T-helper 22 cell (primary cell): ENCODE measurements around the gene SERPINA1.

Experiments used
- DNase-seq: peaks from one replicate; pipeline ENCODE4 v3.0.0-alpha.2; 2020; ENCODE audit warnings: low read depth

SERPINA1 gene

DNA sequence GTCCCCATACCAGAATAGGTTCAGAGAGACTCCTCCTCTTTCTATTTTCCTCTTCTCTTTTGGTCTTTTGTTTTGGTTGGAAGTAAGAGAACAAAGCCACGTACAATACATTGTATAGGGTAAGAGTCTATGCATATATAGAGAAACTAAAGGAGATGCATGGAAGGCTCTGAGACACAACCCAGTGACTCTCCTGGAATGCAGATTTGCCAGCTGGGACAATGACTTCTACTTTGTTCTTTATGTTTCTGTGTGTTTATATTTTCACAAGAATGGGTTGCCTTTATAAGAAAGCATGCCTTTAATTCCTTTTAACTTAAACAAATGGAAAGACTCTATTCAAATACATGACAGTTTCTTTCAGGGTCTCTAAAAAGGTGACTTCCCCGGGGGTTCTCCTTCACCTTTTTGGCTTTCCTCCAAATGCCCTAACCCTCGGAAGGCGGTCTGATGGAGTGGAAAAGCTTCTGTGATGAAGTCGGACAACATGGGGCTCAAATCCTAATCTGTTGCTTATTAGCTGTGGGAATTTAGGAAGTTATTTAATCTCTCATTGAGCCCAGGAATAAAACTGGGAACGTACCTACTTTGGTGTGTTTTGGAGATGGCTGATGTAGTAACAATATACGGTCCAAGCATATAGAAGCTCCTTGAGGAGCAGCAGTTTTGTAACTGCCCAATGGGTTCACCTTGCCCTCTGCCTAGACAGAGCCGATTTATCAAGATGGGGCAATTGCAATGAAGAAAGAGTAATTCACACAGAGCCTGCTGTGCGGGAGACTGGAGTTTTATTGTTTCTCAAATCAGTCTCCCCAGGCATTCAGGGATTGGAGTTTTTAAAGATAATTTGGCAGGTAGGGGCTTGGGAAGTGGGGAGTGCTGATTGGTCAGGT lies 9.1 kb upstream of the SERPINA1 start:
- DNase-seq: no peak

DNA sequence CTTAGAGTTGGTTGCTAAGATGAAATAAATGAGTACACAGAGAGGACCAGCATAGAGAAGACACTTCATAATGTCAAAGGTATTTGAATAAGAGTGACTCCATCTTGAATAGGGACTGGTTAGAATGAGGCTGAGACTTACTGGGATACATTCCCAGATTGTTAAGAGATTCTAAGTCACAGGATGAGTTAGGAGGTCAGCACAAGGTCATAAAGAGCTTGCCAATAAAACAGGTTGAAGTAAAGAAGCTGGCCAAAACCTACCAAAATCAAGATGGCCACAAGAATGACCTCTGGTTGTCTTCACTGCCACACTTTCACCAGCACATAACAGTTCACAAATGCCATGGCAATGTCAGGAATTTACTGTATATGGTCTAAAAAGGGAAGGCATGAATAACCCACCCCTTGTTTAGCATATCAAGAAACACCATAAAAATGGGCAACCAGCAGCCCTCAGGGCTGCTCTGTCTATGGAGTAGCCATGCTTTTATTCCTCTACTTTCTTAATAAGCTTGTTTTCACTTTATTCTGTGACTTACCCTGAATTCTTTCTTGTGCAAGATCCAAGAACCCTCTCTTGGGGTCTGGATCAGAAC lies 8.3 kb upstream of the SERPINA1 start:
- no peak for DNase-seq

DNA sequence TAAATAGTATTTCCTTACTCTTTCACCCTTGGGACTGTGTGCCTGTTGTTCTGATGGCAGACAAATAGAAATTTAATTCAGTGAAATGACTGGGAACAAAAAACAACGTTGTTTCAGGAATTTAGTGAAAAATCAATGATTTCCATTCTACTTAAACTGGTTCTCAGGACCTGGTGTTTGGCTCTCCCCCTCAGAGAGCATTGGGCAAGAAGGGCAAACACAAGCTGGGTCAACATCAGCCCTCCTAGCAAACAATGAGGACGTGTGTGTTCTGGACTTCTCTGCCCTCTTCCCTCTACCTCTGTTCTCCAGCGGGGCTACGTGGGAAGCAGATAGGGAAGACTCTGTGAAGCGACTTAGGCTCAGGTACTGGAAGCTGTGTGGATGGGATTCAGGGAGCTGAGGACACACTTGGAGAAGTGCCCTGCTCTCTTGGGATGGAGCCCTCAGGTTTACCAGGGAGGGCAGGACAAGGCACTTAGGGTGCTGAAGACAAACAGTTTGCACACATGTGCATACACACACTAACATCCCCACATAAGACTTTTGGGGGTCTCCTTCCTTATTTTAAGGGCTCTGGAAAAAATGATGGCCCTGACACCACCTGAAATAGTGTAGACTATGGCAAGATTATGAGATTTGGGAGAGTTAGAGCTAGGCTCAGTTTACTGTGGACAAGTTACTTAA lies 7.6 kb upstream of the SERPINA1 start:
- DNase-seq: no peak

DNA sequence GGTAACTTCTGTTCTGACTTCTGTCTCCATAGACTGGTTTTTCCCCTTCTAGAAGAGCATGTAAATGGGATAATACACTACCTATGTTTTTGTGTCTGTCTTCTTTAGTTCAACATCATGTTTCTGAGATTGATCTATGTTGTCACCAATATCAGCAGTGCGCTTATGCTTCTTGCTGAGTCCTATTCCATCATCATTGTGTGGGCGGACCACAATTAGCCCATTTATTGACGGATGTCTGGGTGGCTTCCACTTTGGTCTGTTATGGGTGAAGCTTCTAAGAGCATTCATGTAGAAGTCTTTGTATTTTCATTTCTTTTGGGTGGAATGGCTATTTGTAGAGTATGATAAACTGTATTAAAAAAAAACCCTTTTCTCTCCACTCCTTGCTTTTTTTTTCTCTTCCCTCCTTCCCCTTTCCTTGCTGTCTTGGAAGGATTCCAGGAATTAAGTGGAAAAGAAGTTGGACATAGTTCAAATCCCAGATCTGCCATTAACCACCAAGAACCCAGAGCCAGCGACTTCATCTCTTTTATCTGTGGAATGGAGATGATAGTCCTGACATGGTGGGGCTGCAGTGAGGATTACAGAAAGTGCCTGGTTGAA lies 7.0 kb upstream of the SERPINA1 start:
- DNase-seq: no peak

DNA sequence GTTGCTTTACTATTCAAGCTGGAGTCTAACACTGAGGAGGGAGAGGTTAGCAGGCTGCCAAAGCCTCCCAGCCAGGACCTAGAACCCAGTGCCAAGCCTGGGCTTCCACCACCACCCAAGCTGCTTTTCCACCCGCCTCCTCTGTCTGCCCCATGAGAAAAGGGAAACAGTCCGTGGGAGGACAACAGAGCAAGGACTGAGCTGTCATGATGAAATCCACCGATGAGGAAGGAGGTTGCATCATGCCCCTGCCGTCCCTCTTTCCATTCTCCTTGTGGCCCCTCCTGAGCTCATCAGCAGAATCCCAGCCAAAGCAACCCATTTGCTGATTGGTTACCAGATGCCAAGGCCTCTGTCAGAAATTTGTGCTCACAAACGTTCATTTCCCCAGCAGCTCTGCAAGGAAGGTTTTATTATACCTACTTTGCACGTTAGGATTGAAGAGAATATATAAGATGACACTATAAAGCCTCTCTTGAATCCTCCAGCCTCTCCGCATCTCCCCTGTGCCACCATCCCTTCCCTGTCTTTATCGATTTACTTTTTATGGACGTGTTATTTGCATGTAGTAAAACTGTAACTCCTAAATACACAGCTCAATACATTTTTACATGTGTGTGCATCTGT lies 6.3 kb upstream of the SERPINA1 start:
- no peak for DNase-seq

DNA sequence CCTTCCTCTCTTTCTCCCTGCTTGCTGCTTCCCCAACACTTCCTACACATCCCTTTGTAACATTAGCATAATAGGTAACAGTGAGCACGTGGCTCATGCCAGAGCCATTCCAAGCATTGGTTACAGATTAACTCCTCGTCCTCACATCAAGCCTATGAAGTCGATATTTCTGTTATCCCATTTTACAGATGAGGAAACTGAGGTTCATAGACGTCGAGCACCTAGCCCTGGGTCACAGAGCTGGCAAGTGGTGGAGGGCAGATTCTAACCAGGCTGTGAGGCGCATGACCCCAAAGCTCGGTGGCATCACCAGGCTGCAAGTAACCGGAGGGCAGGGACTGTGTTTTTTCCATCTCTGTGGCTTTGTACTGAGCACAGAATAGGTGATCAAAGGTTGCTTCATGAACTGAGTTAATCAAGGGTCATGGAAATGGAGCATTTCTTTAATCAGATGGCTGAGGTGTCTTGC lies 5.7 kb upstream of the SERPINA1 start:
- DNase-seq: no peak

DNA sequence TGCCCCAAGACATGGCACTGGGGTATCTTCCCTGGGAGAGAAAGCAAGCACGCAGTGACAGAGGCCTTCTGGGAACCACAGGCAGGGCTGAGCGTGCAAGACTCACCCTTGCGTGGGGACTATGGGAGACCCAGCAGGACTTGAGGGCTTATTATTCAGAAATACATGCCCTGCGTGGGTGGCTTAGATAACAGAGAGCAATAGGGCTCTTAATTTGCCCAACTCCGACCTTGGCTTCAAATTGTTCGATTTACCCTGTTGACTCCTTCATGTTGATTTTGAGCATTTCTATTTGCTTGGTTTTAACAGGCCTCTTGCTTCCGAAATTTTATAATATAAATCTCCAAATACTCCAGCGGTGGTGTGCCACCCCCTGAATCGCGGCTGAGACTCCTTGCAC lies 5.1 kb upstream of the SERPINA1 start:
- DNase-seq: no peak

DNA sequence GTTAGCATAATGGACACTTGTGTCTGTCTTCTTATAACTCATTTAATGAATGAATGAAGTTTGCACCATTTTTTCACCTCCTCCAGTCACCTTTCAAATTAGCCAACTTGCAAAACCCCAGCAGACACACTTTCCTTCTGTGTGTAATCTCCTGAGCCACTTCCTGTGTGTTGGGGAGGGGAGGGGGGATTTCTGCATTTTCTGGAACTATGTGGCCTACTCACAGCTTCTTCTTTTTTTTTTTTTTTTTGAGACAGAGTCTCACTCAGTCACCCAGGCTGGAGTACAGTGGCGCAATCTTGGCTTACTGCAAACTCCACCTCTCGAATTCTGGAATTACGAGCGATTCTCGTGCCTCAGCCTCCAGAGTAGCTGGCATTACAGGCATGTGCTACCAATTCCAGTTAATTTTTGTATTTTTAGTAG lies 4.1 kb upstream of the SERPINA1 start:
- DNase-seq: no peak

DNA sequence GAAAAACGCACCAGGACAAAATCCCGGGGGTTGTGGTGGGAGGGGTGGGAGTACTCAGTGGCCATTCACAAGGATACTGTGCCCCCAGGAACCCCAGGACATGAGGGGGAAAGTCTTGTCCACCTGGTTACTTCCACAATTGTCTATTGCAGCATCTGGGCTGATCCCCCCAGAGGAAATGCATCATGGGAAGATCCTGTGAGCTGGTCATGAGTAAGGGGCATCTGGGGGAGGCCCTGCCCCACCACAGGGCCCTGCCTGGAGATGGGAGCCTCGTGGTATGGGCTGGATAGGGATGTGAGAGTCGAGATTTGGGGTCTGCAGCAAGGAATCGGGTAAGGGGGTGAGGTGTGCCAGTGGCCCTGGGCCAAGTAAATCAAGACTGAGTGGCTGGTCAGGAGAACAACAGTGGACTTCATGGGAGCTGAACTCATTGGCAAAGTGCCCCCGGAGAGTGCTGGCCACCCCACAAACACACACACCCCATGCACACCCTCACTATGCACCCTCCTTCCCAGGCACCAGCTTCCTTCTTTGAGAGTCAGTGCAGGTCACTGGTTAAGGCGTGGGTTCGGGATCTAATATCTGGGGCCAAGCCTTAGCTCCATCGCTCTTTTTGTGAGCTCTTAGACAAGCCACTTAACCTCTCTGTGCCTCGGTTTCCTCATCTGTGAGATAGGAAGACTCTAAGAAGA lies 3.0 kb upstream of the SERPINA1 start:
- no peak for DNase-seq

DNA sequence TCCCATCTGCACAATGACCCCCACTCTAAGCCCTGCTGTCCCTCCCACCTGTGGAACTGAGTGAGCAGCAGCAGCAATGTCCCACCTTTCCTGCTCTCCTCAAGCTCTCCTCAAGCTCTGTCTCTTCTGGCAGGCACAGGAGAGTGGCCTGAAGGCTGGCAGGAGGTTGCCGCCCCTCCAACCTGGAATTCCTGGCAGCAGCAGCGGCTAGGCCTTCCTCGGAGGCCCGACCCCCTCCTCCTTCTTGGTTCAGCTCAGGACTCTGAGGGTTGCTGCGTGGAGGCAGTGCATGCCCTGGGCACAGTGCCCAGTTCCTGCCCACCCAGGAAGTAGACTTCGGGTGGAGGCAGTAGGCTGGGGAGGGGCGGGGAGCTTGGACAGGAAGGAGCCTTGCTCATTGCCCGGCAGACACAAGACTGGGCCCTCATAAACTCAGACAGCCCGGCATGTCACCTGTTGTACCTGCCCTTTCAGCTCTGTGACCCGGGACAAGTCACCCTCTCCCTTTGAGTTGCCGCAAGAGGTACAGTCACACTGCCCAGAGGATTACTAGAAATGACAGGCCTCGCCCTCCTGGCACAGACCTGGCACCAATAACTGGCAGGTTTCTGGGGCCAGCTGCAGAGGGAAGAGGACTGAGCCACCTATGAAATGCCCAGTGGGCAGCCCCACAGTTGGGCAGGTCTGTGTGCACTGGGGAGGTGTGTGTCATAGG lies 2.1 kb upstream of the SERPINA1 start:
- no peak for DNase-seq

DNA sequence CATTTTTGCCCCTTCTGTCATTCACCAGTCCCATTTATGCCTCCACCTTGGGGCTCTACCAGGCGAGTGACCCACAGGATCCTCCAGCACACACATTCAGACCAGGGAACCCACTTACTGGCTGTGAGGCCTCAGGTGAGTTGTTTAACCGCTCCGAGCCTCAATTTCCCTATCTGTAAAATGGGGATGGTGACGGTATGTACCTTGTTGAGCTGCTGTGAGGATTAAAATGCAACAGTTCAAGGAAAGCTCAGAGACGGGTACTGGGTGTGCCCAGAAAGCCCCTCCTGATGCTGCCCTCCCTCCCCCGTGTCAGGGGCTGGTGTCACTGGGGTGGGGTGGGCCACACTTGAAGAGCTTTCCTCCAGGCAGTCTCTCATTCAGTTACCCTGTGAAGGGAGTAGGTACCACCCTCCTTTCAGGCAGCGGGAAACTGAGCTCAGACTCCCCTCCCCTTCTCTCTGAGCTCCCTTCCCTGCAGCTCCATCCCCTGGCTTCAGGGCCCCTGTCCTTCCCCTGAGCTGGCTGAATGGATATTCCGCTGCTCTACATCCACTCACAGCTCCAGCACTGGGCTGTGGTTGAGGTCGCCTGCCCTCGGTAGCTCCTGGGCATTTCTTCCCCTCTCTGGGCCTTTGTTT lies 1.4 kb upstream of the SERPINA1 start:
- no peak for DNase-seq

DNA sequence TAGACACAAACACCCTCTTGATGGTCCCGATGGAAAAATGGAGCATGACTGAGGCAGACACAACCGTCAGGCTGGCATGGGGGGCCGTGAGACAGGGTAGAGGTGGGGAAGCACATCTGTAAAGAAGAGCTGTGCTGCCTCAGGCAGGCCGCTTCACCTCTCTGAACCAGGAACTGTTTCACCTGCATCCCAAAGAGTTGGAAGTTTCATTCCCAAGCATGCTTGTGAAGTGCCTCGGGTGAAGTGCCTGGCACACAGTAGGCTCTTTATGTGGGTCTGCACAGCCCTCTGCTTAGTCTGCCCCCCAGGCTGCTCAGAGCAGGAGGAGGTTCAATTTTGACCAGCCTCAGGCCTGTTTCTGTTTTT lies 685 bp upstream of the SERPINA1 start:
- no peak for DNase-seq

DNA sequence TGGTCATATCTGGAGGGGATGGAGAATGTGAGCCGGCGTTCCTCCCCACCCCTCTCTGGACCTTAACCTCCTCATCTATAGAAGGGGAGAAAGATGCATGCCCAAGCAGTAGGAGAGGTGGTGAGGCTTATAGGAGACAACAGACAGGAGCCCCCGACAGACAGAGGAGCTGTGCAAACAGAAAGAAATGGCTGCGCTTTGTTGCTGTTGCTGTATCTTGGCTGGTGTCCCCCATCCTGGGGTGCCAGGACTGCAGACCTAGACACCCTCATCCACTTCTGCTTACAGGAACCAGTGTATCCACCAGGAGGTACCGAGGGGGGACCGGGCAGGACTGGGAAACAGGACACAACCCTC lies 397 bp downstream of the SERPINA1 start:
- no peak for DNase-seq

DNA sequence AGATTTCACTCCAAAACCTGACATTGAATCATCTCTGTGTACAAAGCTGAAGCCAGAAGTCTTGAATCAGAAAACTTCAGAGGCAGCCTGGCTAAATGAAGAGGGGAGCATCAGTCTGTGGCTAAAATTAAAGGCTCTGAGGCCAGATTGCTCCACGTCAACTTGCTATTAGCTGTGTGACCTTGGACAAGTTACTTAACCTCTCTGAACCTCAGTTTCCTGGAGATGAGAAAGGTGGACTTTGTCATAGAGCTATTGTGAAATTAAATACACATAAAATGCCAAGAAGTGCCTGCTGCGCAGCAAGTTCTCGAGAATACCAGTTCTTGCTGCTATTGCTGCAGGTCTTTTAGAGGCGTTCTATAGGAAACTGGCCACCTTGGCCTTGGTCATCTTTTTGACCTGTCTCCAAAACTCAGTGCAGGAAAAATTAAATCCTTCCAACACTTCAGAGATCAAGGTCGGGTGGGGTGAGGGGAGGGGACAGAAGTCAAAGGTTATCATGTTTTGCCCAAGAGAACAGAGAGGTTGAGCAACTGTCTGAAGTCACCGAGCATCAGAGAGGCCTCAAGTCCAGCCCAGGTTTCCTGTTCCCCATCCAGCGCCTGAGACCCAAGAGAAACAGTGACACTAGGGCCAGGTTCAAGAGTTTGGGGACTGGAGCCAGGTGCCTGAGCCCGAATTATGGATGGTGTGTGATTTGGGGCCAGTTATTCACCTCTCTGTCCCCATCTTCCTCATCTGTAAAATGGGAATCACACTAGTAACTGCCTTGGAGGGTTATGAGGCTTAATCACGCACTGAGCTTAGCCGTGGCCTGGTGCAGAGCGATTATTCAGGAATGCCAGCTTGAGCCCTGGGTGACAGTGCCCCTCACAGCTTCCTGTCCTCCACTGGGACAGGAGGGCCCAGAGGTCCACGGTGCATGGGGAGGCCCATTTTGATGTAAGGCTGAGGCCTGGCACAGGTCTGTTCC lies 1.1 kb downstream of the SERPINA1 start:
- DNase-seq: no peak

DNA sequence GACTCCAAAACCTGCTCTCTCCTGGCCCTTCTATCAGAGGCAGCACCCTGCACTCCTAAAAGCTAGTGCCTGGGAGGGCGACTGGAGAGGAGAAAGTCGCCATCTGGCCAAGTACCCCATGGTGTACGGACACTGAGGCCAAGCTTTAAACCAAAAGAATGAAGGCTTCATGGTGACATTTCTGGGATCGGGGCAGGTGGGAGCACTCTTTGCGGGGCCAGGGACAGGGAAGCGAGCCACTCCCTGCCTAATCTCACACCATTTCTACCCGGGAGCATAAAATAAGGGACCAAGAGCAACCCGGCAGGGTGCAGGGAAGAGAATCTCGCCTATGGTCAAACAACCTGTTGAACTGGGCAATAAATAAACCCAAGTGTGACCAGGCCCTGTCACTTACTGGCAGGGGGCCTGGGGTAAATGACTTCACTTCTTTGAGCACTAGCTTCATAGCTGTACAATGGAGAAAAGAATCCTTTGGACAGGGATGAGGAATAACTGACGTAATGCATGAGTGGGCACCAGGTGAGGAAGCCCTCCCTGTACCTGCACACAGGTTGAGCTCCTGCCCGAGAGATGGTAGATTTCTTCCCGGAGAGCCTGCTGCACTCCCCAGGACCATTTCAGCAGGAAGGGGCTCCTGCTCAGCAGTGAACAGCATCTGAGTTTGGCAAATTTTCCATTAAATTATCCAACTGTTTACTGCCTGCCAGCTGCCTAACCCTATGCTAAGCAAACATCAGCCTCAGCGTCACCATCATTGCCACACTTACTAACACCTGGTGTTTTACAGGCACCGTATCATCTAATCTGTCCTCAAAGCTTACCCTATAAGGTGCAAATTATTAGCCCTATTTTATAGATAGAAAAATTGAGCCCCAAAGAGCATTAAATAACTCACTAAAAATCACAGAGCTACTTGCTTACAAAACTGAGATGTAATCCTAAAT lies 2.0 kb downstream of the SERPINA1 start:
- no peak for DNase-seq

DNA sequence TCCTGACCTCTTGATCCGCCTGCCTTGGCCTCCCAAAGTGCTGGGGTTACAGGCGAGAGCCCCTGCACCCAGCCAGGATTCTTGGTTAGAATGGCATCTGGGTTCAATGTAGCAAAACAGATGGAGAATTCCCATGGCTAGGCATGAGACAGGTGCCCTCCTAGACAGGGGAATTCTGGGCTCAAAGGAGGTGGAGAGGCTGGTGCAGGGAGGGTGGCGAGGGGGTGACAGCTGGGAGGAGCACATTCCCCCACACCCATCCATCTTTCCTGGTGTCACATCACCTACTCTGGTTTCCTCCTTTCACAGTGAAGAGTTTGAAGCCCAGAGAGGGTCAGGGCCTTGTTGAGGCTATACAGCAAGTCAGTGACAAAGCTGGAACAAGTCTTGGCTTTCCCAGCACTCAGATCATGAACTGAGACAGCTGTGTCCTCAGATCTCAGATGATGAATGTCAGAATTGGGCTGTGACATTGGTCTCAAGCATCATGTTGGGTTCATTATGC lies 2.8 kb downstream of the SERPINA1 start:
- DNase-seq: no peak

DNA sequence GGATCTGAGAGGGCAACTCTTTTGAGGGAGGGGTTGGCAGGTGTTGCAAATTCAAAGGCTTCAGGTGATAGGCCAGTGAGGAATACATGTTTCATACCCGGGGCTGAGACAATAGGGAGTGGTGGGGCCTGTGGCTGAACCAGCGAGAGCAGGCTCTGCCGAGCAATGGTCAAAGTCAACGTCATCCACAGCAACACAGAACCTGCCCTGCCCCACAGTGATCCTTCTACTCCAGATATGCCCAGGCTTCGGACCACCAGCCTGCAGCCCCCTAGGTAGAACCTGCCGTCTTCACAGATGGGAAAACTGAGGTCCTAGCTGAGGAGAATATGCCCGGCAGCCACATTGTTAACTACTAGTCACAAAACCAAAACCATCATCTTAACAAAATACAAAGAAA lies 4.1 kb downstream of the SERPINA1 start:
- DNase-seq: no peak

DNA sequence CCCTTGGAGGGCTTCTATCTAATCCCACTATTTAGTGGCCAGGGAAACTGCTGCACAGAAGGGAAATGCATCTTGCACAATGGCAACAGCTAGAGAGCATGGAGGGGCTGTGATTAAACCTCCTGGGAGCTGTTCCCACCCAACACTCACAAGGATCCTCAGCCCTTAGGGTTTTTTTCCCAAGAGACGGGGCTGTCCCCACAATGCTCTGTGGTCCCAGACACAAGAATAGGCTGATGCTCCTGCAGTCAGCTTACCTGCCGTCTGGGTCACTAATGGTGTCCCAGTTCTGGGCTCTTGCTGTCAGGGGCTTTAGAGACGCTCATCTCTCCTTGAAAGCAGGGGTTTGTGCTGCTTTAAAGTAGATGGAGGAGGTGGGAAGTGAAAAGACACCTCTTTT lies 4.6 kb downstream of the SERPINA1 start:
- no peak for DNase-seq
